Right cardiac atrium (tissue), 5 donors: ENCODE results near the gene ASIC4. TPM values are rescaled to one million over a fixed set of nuclear protein-coding genes. Genes with fewer than 3 reads are reported as not detected.
A peak's percentile ranks its signal among the peaks of the same experiment; 100 is the strongest.

Experiments
- ATAC-seq, 2 donors: fragments of 200-7000 bp; cut with Tn5 transposase; one replicate each; pipeline versions ENCODE4 v1.8.0 to v1.9.1; 2020; ENCODE audit warnings: moderate library complexity in 2 of 2, mild to moderate bottlenecking in 1 of 2
- DNase-seq, 3 donors: peaks; one replicate each; pipeline ENCODE4 v3.0.0-alpha.2; 2020
- H3K27ac ChIP-seq: one replicate; pipeline ENCODE4 v1.5.1; 2013; ENCODE audit warnings: mild to moderate bottlenecking, low read length, control low read depth, moderate library complexity
- H3K27me3 ChIP-seq: one replicate; pipeline ENCODE4 v1.6.1; 2013; ENCODE audit not compliant: control insufficient read depth, insufficient read depth
- H3K4me1 ChIP-seq: one replicate; pipeline ENCODE4 v1.6.1; 2013; ENCODE audit warnings: low read length; ENCODE audit not compliant: control insufficient read depth, insufficient read depth
- H3K4me3 ChIP-seq: one replicate; pipeline ENCODE4 v1.5.1; 2013; ENCODE audit warnings: low read length, control low read depth
- H3K9me3 ChIP-seq: one replicate; pipeline ENCODE4 v1.6.1; 2013; ENCODE audit warnings: low read length; ENCODE audit not compliant: control insufficient read depth
- WGBS: extraction: QIAGEN DNeasy Blood & Tissue Kit; methylation state at CpG from one replicate; pipeline ENCODE4 v1.1.7; 2013; 5-methylcytosine and 5-hydroxymethylcytosine counted together
- intact Hi-C, 4 donors: fragments of 100-400 bp; cut with DNase I; formaldehyde crosslinking; loops; one replicate each; pipeline versions ENCODE4 v1.11.0 to v1.14.0; 2022 to 2023
- polyA plus RNA-seq: library from polyadenylated mRNA; stranded (reverse); fragments of 200-250 nt; gene quantifications from one replicate; pipeline ENCODE4 v1.2.3, GENCODE V29; 2013
- total RNA-seq, 4 donors: library from RNA; stranded (reverse); fragmentation: NEBNext Ultra II Directional; extraction: Animal tissue kit (Norgen Biotek cat#: 25700); gene quantifications; one replicate each; pipeline ENCODE4 v1.2.1, GENCODE V29; 2021
- donor health status: healthy with polysubstance abuse.
- donor health status: DM: no; HTN: yes; CAD: no.
- donor health status: DM: no; HTN: no; CAD: no.
- donor health status: DM: no; HTN: yes; CAD: no; lungs with severe emphysema.
- donor health status: DM: yes; HTN: yes; CAD: no.

ASIC4 gene
- total and polyA plus RNA-seq, 5 donors, result 0.28 to 1.8 (median 1.5) TPM

- no peak overlapping the region for H3K4me3 ChIP-seq
- H3K27me3 ChIP-seq, result no peaks in the 10 kb centered on the region
- ATAC-seq (no peak), DNase-seq (peak; percentile 8 to 55 (median 16))
- no peaks in the 10 kb centered on the region for H3K9me3 ChIP-seq
- H3K4me1 ChIP-seq, result no peaks in the 10 kb centered on the region
- WGBS, result 93% methylated on average over 25 of the region's 25 CpGs
- intact Hi-C loops, result no loop called here
- no peak overlapping the region for H3K27ac ChIP-seq
Measured at GRCh38 chr2:219557791-219558785, 43.8 kb downstream of the ASIC4 start.

GRCh38 chr2:219559156-219559915, 45.1 kb downstream of the ASIC4 start:
- Histone ChIP-seq H3K9me3 (no peaks in the 10 kb centered on the region), H3K27me3 (no peaks in the 10 kb centered on the region), H3K4me3 (no peak overlapping the region), H3K27ac (no peak overlapping the region), H3K4me1 (no peaks in the 10 kb centered on the region)
- intact Hi-C loops, result no loop called here
- DNase-seq, result peak; percentile 18 to 50 (median 31)
- ATAC-seq, result no peak
- WGBS, result 78% methylated on average over 20 of the region's 20 CpGs

- no peak overlapping the region for H3K4me3 ChIP-seq
- intact Hi-C loops, result no loop called here
- peak in 2 of 3 donors; percentile 15 to 42 for DNase-seq
- H3K27ac ChIP-seq, result no peak overlapping the region
- H3K9me3 ChIP-seq, result no peaks in the 10 kb centered on the region
- WGBS, result 28% methylated on average over 8 of the region's 8 CpGs
- ATAC-seq, result peak; percentile 3 to 10
- H3K27me3 ChIP-seq, result no peaks in the 10 kb centered on the region
- H3K4me1 ChIP-seq, result no peaks in the 10 kb centered on the region
Measured at GRCh38 chr2:219560037-219560892, 46.0 kb downstream of the ASIC4 start.

GRCh38 chr2:219560893-219561178, 46.6 kb downstream of the ASIC4 start:
- DNase-seq (peak in 1 of 3 donors; percentile 26), ATAC-seq (no peak)
- WGBS, result 86% methylated on average over 3 of the region's 3 CpGs
- H3K4me3 ChIP-seq, result no peak overlapping the region
- no peaks in the 10 kb centered on the region for H3K4me1 ChIP-seq
- no peaks in the 10 kb centered on the region for H3K27me3 ChIP-seq
- intact Hi-C loops, result no loop called here
- no peaks in the 10 kb centered on the region for H3K9me3 ChIP-seq
- H3K27ac ChIP-seq, result no peak overlapping the region

GRCh38 chr2:219561179-219562048, 47.1 kb downstream of the ASIC4 start:
- Histone ChIP-seq H3K27ac (no peak overlapping the region), H3K27me3 (no peaks in the 10 kb centered on the region), H3K9me3 (no peaks in the 10 kb centered on the region), H3K4me1 (no peaks in the 10 kb centered on the region), H3K4me3 (no peak overlapping the region)
- ATAC-seq, result peak; percentile 3 to 4
- intact Hi-C loops, result no loop called here
- DNase-seq, result peak in 1 of 3 donors; percentile 45
- 63% methylated on average over 24 of the region's 24 CpGs for WGBS

GRCh38 chr2:219562049-219563020, 48.1 kb downstream of the ASIC4 start:
- H3K4me3 ChIP-seq, result no peak overlapping the region
- ATAC-seq, result no peak
- H3K27ac ChIP-seq, result no peak overlapping the region
- H3K4me1 ChIP-seq, result no peaks in the 10 kb centered on the region
- peak in 2 of 3 donors; percentile 53 to 54 for DNase-seq
- intact Hi-C loops, result no loop called here
- no peaks in the 10 kb centered on the region for H3K9me3 ChIP-seq
- no peaks in the 10 kb centered on the region for H3K27me3 ChIP-seq
- WGBS, result 82% methylated on average over 35 of the region's 35 CpGs

GRCh38 chr2:219563271-219563928, 49.1 kb downstream of the ASIC4 start:
- Histone ChIP-seq H3K9me3 (no peaks in the 10 kb centered on the region), H3K4me3 (no peak overlapping the region), H3K4me1 (no peaks in the 10 kb centered on the region), H3K27me3 (no peaks in the 10 kb centered on the region), H3K27ac (no peak overlapping the region)
- DNase-seq, result no peak
- intact Hi-C loops, result no loop called here
- no peak for ATAC-seq
- 90% methylated on average over 20 of the region's 20 CpGs for WGBS

- WGBS, result 76% methylated on average over 21 of the region's 21 CpGs
- Histone ChIP-seq H3K9me3 (no peaks in the 10 kb centered on the region), H3K4me1 (no peaks in the 10 kb centered on the region), H3K27ac (no peak overlapping the region), H3K27me3 (no peaks in the 10 kb centered on the region), H3K4me3 (no peak overlapping the region)
- ATAC-seq (no peak), DNase-seq (no peak)
- intact Hi-C loops, result no loop called here
Measured at GRCh38 chr2:219565130-219566080, 51.1 kb downstream of the ASIC4 start.
